ENCODE data around the gene CTTN.

The CTTN gene

DNA sequence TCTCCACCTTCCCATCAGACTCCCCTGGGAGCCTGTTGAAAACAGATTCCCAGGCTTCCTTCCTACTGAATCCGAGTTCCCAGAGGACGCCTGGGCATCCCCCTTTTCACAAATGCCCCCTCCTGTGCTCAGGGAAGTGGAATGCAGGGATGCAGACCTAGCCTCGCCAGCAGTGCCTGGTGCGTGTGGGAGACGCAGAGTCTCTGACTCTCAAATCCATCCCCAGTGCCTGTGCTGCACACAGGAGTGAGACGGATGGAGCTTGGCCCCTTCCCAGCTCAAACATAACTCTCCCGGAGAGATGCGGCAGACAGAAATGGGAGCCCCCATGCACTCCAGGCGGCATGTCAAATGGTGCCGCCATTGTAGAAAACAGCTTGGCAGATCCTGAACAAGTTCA lies 62.6 kb downstream of the CTTN start:
- Histone ChIP-seq H3K36me3 (ENCODE audit: insufficient read depth, low read length) (no peaks in the 10 kb centered on the region), H3K27me3 (ENCODE audit: insufficient read depth, low read length) (no peaks in the 10 kb centered on the region; the same call in 1 of the 2 replicates), H3K4me1 (ENCODE audit: insufficient read depth, low read length, severe bottlenecking) (no peaks in the 10 kb centered on the region), H3F3A (ENCODE audit: insufficient read depth, low read length) (no peaks in the 10 kb centered on the region), H3K79me2 (ENCODE audit: insufficient read depth, low read length) (no peaks in the 10 kb centered on the region), H3K9ac (ENCODE audit: low read length) (no peak overlapping the region), H3K4me3 (ENCODE audit: low read depth, low read length, poor library complexity, severe bottlenecking) (no peak overlapping the region), H3K9me3 (ENCODE audit: low read length) (no peaks in the 10 kb centered on the region; the same call in 1 of the 2 replicates), H4K20me1 (ENCODE audit: insufficient read depth, low read length) (no peaks in the 10 kb centered on the region), H2AFZ (ENCODE audit: low read length) (no peak overlapping the region), H3K4me2 (ENCODE audit: low read length) (no peak overlapping the region), H3K27ac (ENCODE audit: low read depth, low read length, poor library complexity, severe bottlenecking) (no peak overlapping the region), H3K9me2 (ENCODE audit: low read depth, low read length) (no peaks in the 10 kb centered on the region)
- no peak for TF ChIP-seq CTCF (IDR thresholded peaks at IDR 0.05; ENCODE audit: low read length)
- no peak for TF ChIP-seq EZH2 (IDR thresholded peaks at IDR 0.05; ENCODE audit: borderline replicate concordance, low read length)

DNA sequence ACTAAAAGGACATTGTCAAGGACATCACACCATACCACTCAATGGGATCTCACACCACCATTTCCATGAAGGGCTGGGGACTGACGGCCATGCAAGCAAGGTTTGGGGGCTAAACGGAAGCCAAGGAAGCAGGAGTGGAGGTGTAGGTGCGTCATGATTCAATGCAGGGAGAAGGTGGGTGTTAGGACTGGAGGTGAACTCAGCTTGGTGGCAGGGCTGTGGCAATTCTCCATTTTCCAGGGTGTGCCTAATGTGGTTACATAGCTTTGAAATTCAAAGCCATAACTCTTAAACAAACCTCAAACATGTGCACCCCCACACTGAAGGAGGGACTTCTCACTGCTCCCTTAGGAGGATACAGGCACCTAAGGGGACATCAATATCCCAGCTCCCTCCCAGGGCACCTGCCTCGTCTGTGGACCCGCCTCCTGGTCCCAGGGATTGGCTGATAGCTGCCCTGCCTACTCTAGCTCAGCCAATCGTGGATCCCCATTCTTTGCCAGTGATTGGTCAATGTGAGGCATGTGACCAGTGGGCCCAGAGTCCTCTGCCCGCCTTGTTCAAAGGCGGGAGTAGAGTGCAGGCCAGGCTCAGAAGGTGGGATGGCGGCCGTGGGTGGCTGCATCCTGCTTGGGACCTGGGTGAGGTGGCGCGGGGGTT lies 64.6 kb downstream of the CTTN start:
- no peak overlapping the region for H3K4me2 ChIP-seq (ENCODE audit: low read length)
- H4K20me1 ChIP-seq (ENCODE audit: insufficient read depth, low read length) = no peaks in the 10 kb centered on the region
- no peak overlapping the region for H3K27ac ChIP-seq (ENCODE audit: low read depth, low read length, poor library complexity, severe bottlenecking)
- H3K9me2 ChIP-seq (ENCODE audit: low read depth, low read length) = no peaks in the 10 kb centered on the region
- no peak for TF ChIP-seq CTCF (IDR thresholded peaks at IDR 0.05; ENCODE audit: low read length)
- no peak for TF ChIP-seq EZH2 (IDR thresholded peaks at IDR 0.05; ENCODE audit: borderline replicate concordance, low read length)
- H3K4me3 ChIP-seq (ENCODE audit: low read depth, low read length, poor library complexity, severe bottlenecking) = no peak overlapping the region
- H3K9ac ChIP-seq (ENCODE audit: low read length) = no peak overlapping the region
- no peaks in the 10 kb centered on the region for H3F3A ChIP-seq (ENCODE audit: insufficient read depth, low read length)
- no peaks in the 10 kb centered on the region for H3K36me3 ChIP-seq (ENCODE audit: insufficient read depth, low read length)
- no peaks in the 10 kb centered on the region for H3K4me1 ChIP-seq (ENCODE audit: insufficient read depth, low read length, severe bottlenecking)
- no peak overlapping the region for H2AFZ ChIP-seq (ENCODE audit: low read length)
- no peaks in the 10 kb centered on the region; the same call in 1 of the 2 replicates for H3K27me3 ChIP-seq (ENCODE audit: insufficient read depth, low read length)
- H3K9me3 ChIP-seq (ENCODE audit: low read length) = no peaks in the 10 kb centered on the region; the same call in 1 of the 2 replicates
- H3K79me2 ChIP-seq (ENCODE audit: insufficient read depth, low read length) = no peaks in the 10 kb centered on the region

DNA sequence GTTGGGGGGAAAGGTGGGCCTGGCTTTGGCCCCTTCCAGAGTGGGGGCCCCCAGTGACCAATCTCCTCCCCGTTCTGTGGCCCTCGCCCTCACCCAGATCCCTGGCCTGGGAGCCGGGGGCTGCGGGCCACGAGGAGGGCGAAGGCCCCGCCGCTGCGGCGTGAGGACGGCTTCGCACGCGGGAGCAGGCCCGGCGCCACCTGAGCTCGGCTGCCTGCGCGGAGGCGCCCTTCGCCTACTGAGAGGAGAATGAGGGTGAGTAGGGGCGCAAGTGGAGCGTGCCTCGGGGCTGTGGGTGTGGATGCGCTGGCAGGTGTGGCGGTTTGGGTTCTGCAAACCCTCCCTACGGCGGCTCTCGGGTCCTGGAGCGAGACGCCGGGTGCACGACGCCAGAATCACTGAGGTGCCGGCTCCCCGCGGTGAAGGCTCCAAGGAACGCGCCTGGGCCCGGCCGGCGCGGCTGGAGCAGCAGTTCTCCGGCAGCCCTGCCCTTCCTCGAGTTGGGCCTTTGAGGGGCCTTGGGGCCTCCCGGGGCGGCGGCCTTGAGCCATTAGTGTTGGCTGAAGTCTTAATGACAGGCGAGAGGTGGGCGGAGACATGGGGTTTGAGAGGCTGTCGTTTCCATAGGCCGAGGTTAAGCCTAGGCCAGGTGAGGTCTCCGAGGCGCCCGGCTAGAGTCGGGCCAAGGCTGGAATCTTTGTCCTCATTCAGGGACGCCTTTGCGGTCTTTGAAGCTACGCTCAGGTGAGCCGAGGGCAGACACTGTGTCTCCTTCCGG lies 65.3 kb downstream of the CTTN start:
- H3K79me2 ChIP-seq (ENCODE audit: insufficient read depth, low read length) = no peaks in the 10 kb centered on the region
- no peak overlapping the region for H2AFZ ChIP-seq (ENCODE audit: low read length)
- no peak overlapping the region for H3K27ac ChIP-seq (ENCODE audit: low read depth, low read length, poor library complexity, severe bottlenecking)
- H3K27me3 ChIP-seq (ENCODE audit: insufficient read depth, low read length) = no peaks in the 10 kb centered on the region; the same call in 1 of the 2 replicates
- no peak overlapping the region for H3K4me3 ChIP-seq (ENCODE audit: low read depth, low read length, poor library complexity, severe bottlenecking)
- no peak for TF ChIP-seq EZH2 (IDR thresholded peaks at IDR 0.05; ENCODE audit: borderline replicate concordance, low read length)
- no peak for TF ChIP-seq CTCF (IDR thresholded peaks at IDR 0.05; ENCODE audit: low read length)
- H3K9ac ChIP-seq (ENCODE audit: low read length) = no peak overlapping the region
- no peaks in the 10 kb centered on the region for H3F3A ChIP-seq (ENCODE audit: insufficient read depth, low read length)
- H3K4me2 ChIP-seq (ENCODE audit: low read length) = no peak overlapping the region
- no peaks in the 10 kb centered on the region for H3K9me2 ChIP-seq (ENCODE audit: low read depth, low read length)
- H3K4me1 ChIP-seq (ENCODE audit: insufficient read depth, low read length, severe bottlenecking) = no peaks in the 10 kb centered on the region
- no peaks in the 10 kb centered on the region; the same call in 1 of the 2 replicates for H3K9me3 ChIP-seq (ENCODE audit: low read length)
- no peaks in the 10 kb centered on the region for H4K20me1 ChIP-seq (ENCODE audit: insufficient read depth, low read length)
- no peaks in the 10 kb centered on the region for H3K36me3 ChIP-seq (ENCODE audit: insufficient read depth, low read length)

Measured in OCI-LY1 (cell line).